ENCODE data around the gene PTPRN2.

Gene PTPRN2

DNA sequence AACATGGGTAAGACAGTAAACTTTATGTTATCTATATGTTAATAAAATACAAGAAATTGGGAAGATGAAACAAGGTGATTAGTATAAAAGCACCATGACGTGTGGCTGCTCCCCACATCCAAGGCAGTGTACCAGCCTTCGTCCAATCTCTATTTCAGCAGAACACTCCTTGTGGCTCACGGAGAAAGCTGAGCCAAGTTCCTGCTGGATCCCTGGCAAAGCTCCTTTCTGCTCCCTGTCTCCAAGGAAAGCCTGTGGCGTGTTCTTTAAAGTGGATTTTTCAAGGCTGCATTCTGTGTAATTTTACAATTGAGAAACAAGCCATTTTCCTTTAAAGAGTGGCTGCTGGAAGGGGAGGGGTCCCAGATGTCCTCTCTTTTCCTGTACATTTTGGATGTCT, 467.3 kb downstream of the PTPRN2 start:
- DNase-seq, result no peak

DNA sequence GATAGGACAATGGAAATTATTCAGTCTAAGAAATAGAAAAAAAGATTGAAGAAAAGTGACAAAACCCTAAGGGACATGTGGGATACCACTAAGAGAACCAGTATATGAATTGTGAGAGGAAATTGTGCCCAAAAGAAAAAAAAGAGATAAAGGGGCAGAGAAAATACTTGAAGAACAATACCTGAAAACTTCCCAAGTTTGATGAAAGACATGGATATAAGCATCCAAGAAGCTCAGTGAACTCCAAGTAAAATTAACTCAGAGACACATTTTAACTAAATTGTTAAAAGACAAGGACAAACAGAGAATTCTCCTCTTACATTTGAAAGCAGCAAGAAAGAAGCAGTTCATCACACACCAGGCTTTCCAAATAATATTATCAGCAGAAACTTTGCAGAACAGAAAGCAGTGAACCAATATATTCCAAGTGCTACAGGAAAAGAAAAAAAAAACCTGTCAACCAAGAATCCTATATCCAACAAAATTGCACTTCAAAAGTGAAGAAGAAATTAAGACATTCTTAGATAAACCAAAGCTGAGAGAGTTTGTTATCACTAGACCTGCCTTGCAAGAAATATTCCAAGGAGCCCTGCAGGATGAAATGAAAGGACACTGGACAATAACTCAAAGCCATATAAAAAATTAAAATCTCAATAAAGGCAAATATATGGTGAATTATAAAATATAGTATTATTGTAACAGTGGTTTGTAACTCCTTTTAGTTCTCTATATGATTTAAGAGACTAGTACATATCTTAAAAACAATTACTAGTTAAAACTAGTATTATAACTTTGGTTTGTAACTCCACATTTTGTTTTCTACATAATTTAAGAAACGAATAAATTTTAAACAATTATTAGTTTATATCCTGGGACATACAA, 470.0 kb downstream of the PTPRN2 start:
- DNase-seq, result no peak

DNA sequence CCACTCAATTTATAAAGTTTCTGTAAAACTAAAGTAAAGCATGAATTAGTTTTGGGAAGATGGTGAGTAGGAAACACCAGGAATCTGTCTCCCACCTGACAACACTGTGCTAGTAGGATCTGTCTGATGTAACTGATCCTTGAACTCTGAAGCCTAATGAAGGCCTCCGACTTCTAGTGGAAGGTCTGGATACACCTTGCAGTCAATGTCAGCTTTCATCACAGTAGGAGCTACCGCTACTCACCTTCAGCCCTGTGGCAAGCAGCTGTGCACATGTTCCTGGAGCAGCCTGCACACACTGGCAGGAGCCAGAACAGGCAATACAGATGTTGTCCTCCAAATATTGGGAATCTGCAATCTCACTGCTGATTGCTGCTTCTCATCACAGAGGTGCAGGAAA, 471.4 kb downstream of the PTPRN2 start:
- no peak for DNase-seq

DNA sequence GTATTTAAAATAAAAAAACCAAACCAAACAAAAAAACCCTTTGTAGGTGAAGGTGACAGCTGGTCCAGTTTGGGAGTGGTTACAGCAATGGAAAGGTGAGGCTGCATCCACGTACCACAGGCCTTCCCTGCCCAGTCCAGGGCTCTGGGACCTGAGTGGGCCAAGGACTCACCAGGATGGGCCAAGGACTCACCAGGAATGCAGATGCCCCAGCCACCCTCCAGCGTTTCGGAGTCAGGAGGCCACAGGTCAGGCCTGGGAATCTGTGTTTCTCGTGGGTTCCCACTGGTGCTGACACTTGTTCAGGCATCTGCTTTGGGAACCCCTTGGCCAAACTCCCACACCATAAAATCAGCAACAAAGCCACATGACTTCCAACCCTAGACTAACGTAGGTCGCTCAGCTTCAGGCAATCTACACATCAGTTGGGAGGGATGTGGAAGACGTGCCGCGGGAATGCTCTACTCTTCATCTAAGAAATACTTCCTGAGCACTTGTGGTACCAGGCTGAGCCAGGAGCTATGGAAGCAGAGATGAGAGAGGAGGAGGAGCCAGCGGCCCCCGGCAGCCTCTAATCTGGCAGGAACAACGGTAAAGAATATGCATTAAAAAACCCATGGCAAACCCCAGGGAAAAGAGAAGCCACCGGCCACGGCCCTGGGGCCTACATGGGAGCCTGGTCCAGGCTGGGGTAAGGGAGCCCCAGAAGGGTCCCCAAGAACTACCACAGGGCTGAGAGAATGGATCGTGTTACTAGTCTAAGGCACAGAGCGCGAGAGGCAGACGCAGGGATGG, 473.4 kb downstream of the PTPRN2 start:
- no peak for DNase-seq

- no peak for DNase-seq
Observed at GRCh38 chr7:158113321-158114025, 474.1 kb downstream of the PTPRN2 start.

GRCh38 chr7:158112571-158113320, 474.9 kb downstream of the PTPRN2 start:
- DNase-seq, result no peak

- no peak for DNase-seq
Observed at GRCh38 chr7:158111906-158112570, 475.6 kb downstream of the PTPRN2 start.

DNA sequence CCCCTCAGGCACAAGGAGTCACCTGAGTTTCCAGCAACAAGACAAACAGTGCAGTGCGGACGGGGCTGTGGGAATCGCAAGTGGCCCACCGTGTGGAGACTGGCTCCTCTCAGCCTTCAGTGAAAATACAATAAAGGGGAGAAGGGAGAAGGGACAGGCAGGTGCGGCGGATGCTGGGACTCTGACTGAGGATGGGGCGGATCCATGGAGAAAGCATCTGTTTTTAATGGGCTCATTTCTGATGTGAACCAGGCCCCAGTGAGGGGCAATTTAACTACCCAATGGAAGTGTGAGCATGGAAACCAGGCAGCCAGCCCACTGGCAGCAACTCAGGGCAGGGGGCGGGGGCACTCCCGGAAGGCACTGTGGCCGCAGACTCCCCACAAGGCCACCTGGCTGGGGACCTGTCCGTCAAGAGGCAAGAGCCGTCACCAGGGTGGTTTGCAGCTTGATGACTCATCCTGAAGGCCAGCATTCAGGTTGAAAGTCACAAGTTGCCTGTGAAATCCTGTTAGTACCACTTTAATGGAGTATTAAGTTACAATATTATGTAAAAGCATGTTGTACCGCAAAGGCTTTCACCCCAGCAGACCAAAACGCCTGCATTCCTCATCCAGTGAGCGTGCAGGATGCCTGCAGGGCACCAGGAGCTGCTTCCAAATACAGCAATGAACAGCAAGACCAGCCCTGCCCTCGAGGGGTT, 476.4 kb downstream of the PTPRN2 start:
- no peak for DNase-seq

DNA sequence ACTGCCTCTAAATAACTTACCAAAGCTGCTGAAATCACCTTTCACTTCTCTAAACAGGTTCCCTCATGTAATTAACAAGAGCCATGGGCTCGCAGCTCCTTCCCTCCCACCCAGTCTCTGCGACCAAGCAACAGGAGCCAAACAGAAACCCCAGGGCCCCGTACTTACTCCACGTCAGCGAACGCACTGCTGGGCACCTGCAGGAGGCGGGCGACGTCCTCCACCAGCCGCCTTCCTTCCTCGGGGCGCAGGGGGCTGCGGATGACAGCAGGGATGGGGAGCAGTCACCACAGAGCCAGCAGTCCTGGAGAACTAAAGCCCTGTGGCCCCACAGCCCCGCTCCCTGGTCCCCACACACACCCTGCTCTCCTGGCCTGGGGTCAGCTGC, 477.0 kb downstream of the PTPRN2 start:
- no peak for DNase-seq

DNA sequence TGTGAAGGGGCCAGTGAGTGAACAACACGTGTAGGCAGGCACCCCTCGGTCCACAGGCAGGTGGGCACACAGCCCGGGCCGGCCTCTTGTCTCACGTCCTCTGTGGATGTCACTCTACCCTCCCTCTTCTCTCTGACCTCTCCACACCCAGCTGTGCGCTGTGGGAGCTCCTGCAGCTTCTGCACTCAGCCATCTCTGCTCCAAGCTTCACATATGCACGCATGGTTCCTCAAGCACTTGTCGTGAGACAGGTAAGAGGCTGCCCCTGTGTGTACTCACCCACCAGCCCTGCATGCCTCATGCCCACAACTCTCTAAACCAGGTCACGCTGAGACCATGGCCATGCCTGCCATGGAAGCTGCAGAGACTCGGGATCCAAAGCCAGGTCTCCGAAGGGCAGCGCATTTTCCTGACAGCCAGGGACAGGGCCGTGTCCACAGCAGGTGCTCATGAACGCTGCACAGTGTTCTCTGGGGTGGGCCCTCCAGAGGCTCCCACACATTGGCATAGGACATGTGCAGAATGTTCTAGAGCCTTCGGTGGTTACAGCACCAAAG, 477.5 kb downstream of the PTPRN2 start:
- DNase-seq, result no peak

GRCh38 chr7:158109364-158110033, 478.1 kb downstream of the PTPRN2 start:
- no peak for DNase-seq

DNA sequence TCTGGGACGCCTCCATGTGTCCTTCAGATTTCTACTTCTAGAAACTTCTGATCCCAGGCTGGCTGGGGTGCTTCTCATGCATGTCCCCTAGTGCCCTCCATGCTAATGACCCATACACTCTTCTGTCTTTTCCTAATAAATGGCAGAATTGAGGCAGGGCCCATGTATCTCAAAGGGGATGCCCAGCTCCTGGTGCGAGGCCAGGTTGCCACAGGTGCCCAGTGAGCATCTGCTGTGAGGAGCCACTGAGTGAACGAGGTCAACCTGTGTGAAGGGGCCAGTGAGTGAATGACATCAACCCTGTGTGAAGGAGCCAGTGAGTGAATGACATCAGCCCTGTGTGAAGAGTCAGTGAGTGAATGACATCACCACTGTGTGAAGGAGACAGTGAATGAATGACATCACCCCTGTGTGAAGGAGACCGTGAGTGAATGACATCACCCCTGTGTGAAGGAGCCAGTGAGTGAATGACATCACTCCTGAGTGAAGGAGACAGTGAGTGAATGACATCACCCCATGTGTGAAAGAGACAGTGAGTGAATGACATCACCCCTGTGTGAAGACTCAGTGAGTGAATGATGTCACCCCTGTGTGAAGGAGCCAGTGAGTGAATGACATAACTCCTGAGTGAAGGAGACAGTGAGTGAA, 478.9 kb downstream of the PTPRN2 start:
- no peak for DNase-seq

DNA sequence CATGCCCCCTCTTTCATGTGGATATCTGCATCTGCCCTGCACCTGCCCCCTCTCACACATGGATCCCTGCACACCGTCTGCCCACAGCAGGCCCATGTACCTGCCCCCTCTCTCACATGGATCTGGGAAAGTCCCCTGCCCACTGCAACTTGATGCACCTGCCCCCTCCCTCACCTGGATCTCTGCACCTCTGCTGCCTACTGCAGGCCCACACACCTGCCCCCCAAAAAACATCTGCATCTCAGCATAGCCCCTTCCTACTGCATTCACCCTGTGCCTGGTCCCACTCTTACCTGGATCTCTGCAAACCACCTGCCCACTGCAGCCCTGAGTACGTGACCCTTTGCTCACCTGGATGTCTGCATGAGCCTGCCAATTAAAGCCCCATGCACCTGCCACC, 479.8 kb downstream of the PTPRN2 start:
- DNase-seq, result no peak

DNA sequence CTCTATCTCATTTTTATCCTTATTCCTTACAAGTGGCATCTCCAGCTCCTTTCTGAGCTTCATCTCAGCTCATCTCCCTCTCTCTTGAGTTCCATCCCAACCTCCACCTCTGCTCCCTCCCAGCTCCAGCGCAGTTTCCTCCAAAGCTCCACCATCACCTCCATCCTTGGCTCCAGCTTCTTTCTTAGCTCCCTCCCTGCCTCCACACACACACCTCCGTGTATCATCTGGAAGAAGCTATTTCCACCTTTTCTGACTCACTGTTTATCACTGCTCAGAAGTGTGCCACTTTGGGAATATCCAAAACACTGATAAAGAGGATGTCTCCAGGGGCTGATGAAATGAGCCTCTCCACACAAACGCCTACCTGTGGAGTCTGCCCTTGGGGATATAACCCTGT, 481.4 kb downstream of the PTPRN2 start:
- DNase-seq, result no peak

DNA sequence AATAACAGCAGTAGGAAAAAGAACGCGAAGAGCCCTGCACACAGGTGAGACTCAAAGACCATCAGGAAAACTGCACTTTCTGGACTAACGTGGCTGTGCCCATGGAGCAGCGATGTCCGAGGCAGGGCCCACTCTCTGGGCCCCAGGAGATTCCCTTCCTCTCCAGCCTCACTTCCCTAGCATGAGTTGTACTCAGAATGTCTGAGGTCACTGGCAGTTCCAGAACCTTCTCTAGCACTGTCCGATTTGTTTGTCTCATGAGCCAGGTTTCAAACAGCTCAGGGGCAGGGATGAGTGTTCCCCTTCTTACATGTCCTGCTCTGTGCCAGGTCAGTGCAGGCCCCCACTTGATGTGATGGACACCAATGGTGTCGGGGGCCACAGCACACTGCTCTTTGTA, 484.2 kb downstream of the PTPRN2 start:
- no peak for DNase-seq

DNA sequence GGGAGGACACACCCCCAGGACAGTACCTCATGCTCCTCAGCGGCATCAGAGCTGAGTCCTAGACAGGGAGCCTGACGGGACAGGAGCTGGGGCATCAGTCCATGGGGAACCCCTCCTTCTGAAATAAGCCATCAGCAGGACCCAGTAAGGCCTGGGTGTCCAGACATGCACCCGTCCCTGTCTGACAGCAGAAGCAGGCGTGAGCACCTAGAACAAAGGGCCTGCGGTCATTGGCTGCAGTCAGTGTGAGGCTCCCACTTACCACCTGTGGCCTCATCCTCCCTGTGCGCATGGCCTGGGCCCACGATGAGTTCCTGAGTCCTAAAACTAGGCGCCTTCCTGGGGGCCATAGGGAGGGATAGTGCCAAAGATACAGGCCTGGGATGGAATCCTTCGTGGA, 484.7 kb downstream of the PTPRN2 start:
- DNase-seq, result no peak

DNA sequence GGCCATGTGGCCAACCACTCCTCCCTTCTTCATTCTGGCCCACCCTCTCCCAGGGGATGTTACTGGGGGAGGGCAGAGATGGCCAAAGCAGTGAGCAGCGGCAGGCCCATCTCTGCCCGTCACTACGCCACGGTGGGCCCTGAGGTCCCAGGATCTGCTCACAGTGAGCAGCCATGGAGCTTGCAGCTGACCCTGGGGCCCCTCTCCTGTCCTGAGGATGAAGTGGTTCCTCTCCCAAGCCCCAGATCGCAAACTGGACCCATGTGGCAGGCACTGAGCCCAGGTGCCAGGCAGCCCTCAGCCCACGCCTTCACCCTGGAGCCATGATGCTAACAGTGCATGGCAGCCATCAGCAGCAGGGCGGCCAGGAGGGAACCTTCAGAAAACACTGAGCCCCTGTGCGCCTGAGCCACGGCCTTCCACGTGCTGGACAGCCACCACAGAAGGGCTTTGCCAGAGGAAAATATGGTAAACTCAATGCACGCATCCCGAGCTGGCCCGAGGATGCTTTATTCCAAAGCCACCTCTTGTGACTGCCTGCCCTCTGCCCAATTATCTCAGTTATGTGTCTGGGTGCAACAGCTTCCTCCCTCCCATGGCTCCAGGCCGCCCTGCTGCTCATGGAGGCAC, 485.7 kb downstream of the PTPRN2 start:
- DNase-seq, result no peak

DNA sequence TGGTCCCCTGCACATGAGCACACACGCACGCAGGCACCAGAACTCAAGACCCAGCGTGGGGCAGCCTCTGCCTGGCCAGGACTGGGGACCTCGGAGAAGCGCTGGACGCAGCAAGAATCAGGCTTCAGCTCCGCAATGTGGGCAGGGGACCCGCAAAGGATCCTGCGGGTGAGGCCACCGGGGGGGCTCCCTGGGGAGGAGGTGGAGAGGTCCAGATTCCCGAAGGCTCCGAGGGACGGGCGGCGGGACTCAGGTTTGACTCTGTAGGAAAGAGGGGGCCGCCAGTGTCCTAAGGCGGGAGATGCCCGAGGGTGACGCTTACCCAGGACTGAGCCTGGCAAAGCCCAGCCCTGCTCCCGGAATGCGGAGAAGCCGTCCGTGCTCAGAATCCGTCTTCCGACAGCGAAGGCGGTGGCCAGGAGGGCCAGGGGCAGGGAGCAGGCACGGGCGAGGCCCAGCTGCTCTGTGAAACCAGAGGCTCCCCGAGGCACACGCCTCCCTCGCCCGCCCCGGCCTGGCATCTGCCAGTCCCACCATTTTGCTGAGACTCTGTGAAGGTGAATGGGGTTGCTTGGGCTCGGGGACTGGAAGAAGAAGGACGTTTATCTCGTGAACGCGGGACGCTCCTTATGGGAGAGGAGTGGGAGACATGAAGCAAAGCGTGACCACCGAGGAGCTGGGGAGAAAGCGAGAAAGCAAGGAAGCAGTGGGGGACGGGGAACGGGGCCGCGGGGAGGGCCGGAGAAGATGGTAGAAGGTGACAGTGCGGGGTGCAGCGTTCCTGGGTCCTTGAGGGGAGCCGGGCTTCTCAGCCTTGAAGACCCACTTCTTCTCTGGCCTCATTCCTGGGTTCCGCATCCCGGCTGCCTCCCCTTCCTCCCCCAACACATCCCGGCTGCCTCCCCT, 489.2 kb downstream of the PTPRN2 start:
- DNase-seq, result no peak

Measured in stimulated activated CD4-positive, alpha-beta T cell treated with anti-CD3 and anti-CD28 coated beads, Interleukin-4, amount 100 ng/mL, for 1 hour (primary cell).